ENCODE measurements around the gene HSPA1A. TPM values are rescaled to one million over a fixed set of nuclear protein-coding genes. Genes with fewer than 3 reads are reported as not detected.

HSPA1A gene
- total and polyA plus RNA-seq, 9 of the 15 experiments (the other 6 are each of a cell fraction or from before 2014, with no cell fraction given), result 2.2 to 273 (median 107) TPM

DNA sequence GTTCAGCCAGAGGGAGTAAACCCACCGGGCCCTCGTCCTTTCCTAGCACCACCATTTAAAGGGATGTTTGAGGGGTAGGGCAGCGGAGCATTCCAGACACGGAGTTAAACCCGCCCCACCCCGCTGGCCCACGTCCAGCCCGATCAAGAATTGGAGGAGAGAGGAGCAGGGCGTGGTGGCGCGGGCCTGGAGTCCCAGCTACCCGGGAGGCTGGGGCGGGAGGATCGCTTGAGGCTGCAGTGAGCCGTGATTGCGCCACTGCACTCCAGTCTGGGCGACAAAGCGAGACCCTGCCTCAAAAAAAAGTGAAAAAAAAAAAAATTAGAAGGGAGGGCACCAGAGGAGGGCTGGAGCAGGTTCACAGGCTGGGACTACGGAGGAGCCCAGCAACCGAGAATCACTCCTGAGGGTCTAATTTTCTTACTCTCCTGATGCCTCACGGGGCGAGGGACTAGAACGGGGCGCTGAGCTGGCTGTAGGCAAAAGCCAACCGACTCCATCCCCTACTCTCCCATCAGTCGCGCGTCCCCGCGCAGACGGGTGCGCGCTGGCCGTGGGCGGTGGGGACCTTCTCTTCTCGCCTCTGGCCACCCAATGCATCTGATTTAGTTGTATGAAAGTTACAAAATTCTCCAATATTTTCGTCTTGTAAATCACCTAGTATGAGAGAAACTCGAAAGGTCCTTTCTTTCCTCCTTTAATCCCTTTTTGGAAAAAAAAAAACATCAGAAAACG is 6.1 kb downstream of the HSPA1A start (continued):
- TF ChIP-seq, protein P1, sequence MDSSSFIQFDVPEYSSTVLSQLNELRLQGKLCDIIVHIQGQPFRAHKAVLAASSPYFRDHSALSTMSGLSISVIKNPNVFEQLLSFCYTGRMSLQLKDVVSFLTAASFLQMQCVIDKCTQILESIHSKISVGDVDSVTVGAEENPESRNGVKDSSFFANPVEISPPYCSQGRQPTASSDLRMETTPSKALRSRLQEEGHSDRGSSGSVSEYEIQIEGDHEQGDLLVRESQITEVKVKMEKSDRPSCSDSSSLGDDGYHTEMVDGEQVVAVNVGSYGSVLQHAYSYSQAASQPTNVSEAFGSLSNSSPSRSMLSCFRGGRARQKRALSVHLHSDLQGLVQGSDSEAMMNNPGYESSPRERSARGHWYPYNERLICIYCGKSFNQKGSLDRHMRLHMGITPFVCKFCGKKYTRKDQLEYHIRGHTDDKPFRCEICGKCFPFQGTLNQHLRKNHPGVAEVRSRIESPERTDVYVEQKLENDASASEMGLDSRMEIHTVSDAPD (CRISPR knock-in tag; IDR thresholded peaks at IDR 0.05), result no peak
- TF ChIP-seq CCAR2 (IDR thresholded peaks at IDR 0.05; ENCODE audit: low read depth, low read length) (no peak), POLR3G (IDR thresholded peaks at IDR 0.05; ENCODE audit: extremely low read depth, insufficient read length, insufficient replicate concordance) (no peak), SMARCB1 (IDR thresholded peaks at IDR 0.05; ENCODE audit: insufficient read length, low read depth) (no peak), ZNF431 (CRISPR knock-in tag; IDR thresholded peaks at IDR 0.05) (0 out of 2 replicates have a peak, but pooled peaks have one; percentile 56), MEF2A (IDR thresholded peaks at IDR 0.05; ENCODE audit: control insufficient read depth, low read depth, low read length) (no peak), ATF3 (IDR thresholded peaks at IDR 0.05) (no peak), ATF3 (CRISPR knock-in tag; conservative IDR thresholded peaks at IDR 0.05) (no peak; the same call in 1 of the 2 replicates), ZEB2 (IDR thresholded peaks at IDR 0.05) (no peak), TBP (optimal IDR thresholded peaks at IDR 0.05; ENCODE audit: low read depth, low read length) (no peak), ATF4 (CRISPR knock-in tag; IDR thresholded peaks at IDR 0.05) (no peak), CHD2 (IDR thresholded peaks at IDR 0.05; ENCODE audit: low read depth, low read length) (0 out of 2 replicates have a peak, but pooled peaks have one; percentile 32), RUNX1 (IDR thresholded peaks at IDR 0.05; ENCODE audit: low read depth) (no peak), DACH1 (IDR thresholded peaks at IDR 0.05; ENCODE audit: partially characterized antibody) (no peak), ZFP36 (IDR thresholded peaks at IDR 0.05; ENCODE audit: low read depth, low read length, partially characterized antibody) (peak; percentile 60), SMAD3 (CRISPR knock-in tag; conservative IDR thresholded peaks at IDR 0.05) (no peak), KAT2B (IDR thresholded peaks at IDR 0.05; ENCODE audit: low read depth, low read length) (no peak), CREB3 (tag; conservative IDR thresholded peaks at IDR 0.05; ENCODE audit: low read depth) (no peak)
- TF ChIP-seq, protein P2, sequence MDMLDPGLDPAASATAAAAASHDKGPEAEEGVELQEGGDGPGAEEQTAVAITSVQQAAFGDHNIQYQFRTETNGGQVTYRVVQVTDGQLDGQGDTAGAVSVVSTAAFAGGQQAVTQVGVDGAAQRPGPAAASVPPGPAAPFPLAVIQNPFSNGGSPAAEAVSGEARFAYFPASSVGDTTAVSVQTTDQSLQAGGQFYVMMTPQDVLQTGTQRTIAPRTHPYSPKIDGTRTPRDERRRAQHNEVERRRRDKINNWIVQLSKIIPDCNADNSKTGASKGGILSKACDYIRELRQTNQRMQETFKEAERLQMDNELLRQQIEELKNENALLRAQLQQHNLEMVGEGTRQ (CRISPR knock-in tag; IDR thresholded peaks at IDR 0.05), result no peak
- TF ChIP-seq, protein P3, sequence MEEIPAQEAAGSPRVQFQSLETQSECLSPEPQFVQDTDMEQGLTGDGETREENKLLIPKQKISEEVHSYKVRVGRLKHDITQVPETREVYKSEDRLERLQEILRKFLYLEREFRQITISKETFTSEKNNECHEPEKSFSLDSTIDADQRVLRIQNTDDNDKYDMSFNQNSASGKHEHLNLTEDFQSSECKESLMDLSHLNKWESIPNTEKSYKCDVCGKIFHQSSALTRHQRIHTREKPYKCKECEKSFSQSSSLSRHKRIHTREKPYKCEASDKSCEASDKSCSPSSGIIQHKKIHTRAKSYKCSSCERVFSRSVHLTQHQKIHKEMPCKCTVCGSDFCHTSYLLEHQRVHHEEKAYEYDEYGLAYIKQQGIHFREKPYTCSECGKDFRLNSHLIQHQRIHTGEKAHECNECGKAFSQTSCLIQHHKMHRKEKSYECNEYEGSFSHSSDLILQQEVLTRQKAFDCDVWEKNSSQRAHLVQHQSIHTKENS (CRISPR knock-in tag; IDR thresholded peaks at IDR 0.05), result no peak
- TF ChIP-seq, protein P4, sequence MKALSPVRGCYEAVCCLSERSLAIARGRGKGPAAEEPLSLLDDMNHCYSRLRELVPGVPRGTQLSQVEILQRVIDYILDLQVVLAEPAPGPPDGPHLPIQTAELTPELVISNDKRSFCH (CRISPR knock-in tag; IDR thresholded peaks at IDR 0.05), result no peak
- TF ChIP-seq, protein P4 (tag; IDR thresholded peaks at IDR 0.05), result no peak
